ENCODE data around the gene RERE.
"Not testable (repeated sequence)": the region's sequence is repeated elsewhere in the genome, so short reads cannot be mapped to it uniquely, and the experiment has no call there.

RERE gene

DNA sequence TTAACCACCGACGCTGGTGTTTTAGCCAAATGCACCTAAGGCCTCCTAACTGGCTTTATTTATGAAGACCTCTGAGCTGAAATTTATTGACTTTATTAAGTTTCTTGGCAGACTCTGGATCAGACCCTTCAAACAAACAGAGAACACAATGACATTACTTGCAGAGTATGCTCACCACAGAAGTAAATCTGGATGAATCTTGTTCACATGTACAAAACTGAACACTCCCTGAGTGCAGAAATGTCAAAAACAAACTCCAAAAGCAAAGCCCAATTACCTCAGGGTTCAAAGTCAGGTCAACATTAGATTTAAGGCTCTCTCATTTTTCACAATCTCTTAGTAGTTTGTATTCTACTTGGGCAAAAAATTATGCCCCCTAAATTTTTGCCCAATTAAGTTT lies 280.9 kb downstream of the RERE start:
- no peak for DNase-seq

DNA sequence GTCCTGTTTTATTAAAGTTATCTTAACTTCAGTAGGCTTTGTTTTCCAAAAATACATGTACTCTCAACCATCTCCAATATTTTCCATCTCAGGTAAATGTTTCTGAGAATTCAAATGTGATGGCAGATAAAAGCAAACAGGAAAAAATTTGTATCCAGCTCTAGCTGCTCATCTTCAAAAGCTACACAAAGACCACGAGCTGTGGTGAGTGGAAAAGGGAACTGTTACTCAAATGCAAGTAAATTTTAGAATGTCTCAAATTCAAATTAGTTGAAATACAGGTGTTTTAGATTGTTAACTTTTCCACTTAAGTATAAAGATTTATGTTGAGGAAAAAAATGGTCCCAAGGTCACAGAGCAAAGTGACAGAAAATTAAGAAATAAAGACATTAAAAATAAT lies 283.5 kb downstream of the RERE start:
- DNase-seq = no peak

DNA sequence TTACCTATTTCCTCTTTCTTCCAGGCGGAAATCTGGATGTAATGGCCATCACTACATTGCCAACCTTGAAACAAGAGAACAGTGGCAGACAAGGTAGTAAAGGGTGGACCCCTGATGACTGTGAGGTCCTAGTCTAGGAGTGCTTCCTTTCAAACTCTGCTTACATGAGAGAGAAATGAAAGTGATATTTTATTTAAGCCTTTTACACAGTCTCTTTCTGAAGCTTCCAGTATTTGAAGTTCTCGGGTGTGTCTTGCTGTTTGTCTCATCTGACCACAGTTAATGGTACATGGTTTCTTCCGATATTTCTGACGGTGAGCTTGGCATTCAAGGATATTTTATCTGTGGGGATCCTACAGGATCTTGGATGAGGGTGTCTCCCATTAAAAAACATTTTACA lies 284.3 kb downstream of the RERE start:
- DNase-seq = no peak

DNA sequence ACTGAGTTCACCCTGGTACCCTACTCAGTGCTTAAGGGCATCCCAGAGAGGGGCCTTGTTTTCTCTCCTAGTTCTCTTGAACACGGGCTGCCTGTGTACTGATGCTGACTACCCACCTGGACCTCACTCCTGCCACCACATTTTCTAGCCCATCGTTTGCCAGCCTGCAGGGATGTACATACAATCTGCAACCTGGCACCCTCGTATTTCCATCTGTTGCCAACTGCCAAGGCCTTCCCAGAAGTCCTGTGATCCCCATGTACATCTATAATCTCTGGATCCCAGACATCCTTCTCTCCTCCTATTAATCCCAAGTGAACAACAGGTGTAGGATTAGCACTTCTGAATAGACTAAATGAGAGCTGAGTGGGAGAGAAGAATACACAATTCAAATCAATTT lies 287.5 kb downstream of the RERE start:
- no peak for DNase-seq

DNA sequence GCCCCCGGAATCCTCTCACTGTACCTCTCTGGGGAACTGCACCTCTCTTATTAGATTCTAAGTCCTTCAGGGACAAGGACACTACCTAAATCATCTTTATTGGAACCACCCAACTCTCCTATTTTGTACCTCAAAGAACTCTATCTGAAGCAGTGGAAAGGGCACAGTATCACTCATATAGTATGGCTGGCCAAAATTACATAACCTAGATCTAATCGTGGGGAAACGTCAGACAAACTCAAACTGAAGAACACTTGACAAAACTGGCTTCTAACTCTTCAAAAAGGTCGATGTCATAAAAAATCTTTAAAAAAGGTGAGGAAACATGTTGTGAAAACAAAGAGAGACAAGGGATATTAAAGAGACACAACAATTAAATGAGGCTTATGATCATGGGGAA lies 289.5 kb downstream of the RERE start:
- no peak for DNase-seq

DNA sequence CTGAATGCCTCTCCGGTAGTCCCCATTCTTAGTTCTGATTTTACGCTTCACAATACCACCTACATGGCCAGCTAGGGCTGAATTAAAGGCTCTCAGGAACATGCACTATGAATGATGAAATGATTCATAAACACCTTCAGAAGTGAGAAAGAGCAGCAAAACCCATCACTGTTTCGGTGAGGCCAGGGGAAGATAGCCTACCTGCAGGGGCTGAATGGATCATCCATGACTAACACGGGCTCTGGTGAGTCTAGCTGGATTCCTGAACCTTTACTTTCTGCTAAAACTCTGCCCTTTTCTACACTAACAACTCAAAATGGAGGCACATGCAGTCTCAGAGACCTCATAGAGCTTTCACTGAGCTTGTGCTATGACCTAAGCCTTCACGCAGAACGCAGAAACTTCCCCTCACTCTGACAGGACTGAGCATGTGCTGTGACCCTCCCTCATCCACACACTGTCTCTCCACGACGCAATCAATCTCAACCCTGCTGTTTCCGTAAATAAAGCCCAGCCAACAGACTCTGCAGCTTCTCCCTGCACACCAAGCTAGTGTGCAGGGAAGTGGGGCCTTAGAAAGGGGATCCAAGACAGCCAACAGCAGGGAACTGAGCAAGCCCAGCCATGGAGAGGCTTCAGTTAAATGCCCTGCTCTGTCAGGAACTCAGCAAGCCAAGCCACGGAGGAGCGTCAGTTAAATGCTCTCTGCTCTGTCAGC lies 291.7 kb downstream of the RERE start:
- peak; percentile 89 for DNase-seq

DNA sequence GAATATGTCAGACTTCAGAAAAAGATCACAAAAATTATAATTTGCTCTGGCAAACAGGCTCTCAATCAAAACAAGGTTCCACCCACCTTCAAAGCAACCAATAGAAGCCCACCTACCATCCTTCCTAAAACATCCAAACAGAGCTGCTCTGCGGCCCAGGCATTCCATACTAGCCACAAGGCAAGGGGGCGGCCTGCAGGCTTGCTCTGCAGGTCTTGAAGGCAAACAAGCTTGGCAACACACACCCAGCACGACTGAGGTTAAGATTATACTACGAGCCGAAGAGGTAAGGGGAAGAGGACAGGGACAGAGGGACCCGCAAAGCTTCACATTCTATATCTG lies 292.3 kb downstream of the RERE start:
- DNase-seq = no peak

DNA sequence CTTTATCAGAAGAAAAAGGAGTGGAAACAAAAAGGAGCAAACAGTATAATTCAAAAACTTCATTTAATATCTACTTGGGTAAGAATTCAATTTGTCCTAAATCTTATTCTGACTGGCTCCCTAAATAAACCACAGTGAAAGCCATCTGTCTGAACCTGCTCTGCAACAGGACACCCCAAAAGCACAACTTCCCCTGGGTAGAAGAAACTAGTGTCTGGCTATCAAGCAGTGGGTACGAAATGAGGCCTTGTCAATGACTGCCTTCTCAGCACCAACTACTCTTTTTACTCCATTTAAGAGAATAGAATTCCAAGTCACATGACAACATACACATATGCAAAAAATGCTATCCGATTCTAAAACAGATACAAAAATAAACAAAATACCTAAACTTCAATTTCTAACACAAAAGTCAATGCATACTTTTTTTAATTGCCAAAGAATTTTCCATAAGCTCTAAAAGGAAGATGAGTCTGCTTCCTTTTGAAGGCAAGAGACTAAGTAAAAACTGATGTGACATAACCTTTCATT lies 292.7 kb downstream of the RERE start:
- no peak for DNase-seq

DNA sequence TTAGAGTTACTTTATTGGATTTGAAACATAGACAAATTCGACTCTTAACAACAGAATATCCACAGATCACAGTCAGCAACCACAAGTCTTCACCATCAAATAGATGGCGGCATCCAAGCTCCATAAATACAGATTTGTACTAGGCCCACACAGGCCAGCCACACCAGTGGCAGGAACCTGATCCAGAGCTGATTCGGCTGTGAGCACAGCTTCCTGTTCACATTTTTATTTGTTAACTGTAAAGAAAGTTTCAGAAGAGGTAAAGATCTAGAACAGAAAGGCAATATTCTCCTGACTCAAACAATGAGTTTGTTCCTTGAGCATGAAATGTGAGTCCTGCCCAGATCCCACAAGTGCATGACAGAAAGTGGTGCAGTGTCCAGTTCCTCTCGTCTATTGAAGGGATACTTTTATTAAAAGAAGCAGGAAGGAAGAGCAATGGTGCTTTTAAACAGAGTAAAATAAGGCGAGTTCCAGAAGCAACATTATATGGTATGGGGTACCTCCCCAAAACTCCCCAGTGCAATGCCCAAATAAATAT lies 293.7 kb downstream of the RERE start:
- no peak for DNase-seq

DNA sequence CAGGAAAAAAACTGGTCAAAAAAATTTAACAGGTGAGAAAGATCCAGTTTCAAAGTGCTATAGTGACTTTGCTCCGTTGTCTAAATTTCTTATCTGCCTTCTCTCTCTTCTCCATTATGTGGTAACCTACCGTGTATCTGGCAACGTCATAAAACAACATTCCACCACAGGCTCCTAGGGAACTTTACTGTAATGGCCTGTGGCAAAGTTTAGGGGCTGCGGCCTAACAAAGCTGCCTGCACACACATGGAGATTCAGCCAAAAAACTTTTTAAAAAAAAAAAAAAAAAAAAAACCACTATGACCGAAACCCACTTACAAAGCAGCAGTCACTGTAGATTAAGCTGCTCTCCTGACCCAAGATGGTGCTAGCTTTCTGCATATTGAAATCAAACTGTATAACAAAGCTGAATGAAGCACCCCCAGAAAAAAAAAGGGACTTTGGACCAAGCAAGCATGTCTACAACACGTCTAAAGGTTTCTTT lies 296.9 kb downstream of the RERE start:
- DNase-seq = no peak

DNA sequence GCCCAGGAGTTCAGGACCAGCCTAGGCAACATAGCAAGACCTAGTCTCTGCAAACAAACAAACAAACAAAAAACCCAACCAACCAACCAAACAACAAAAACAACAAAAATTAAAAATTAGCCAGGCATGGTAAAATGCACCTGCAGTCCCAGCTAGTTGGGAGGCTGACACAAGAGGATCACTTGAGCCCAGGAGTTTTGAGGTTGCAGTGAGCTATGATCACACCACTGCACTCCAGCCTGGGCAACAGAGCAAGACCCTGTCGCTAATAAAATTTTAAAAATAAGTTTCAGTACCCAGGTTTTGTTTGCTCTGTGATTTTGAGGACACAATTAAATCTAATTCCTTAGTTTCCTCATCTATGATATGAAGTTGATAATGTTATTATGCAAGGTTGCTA lies 298.3 kb downstream of the RERE start:
- no peak for DNase-seq

DNA sequence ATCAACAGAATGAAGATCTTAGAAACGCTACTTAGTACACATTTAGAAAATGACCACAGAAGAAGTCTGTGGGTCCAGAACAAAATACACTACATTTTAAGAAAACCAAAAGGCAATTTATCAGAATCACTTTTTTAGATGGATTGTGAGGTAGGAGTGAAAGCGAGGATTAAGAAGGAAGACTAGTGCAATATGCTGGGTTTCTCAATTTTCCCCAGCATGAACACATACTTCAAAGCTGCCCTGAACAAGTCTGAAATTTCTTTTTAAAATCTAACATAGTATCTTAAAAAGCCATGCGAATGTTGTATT lies 299.0 kb downstream of the RERE start:
- DNase-seq = no peak

DNA sequence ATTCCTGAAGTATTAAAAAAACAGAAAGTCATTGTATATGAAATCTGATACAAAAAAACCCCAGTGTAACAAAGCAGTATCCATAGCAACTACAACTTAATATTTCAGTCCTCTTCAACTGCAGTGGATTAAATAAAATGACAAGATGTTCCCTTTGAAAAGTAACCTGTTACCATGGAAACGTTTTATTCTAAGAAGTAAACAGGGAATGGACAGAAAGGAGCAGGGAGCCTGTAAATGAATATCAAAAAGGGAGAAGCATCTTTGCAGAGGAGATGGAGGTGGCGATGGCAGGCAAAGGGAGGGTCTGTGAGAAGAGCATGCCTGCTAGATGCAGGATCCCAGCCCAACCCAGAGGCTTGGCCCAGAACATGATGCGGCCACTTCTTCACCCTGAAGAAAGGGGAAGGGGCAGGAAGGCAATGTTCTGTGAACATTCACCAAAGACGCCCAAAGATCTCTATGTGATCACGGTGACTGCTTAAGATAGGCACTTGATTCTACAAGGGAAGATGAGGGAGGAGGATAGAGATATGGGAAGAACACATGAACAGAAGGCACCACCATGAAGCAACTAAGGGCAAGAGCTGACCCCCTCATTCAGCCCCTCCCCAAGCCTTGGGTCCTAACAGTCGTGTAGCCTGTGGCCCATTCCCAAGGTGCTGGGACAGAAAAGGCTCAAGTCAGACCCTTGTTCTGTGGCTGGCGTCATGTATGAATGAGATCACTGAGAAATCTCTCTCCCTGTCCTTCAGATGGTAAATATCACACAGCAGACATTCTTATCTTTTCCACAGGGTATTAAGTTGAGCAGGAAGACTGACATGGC lies 299.6 kb downstream of the RERE start:
- no peak for DNase-seq

DNA sequence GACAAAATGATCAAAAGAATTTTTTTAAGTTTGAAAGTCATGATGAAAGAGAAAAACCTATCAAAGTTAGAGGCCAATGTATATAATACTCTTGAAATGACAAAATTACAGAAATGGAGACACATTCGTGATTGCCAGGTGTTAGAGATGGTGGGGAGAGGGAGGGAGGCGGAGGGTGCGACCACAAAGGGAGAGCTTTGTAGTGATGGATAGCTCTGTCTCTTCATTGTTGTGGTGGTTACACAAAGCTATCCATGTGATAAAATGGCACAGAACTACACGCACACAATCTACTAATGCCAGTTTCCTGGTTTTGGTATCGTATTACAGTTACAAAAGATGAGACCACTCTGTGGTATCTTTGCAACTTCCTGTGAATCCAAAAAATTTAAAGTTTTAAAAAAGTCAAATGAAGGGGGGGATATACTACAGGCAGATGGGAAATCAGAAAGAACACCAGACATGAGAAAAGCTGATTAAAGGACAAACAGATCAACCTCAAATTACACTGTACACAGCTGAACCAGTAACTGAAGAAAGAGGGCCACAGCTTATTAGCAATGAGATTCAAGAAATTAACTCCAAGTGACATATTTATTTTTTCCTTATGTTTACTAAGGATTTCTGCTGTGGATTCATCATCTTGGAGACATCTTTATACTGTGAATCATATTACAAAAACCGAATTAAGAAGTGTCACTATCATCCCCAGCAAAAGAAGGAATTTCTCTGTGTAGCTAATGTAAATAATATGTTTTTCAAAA lies 300.5 kb downstream of the RERE start:
- no peak for DNase-seq

DNA sequence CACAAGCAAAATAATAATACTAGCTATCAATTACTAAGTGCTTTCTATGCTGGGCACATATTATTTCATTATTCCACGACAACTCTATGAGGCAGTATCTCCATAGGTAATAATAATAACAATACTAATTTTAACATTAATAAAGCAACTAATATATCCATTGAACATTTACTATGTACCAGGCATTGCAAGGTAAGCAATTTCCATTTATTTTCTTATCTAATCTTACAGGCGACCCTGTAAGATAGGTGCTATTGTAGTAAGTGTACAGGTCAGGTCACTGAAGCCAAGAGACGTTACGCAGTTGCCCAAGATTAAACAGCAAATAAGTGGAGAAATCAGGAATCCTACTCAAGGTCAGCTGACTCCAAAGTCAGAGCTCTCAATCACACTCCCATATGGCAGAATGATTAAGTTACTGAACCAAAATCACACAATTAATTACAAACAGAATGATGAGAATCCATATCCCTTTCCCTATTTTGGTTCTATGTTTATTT lies 301.1 kb downstream of the RERE start:
- no peak for DNase-seq

DNA sequence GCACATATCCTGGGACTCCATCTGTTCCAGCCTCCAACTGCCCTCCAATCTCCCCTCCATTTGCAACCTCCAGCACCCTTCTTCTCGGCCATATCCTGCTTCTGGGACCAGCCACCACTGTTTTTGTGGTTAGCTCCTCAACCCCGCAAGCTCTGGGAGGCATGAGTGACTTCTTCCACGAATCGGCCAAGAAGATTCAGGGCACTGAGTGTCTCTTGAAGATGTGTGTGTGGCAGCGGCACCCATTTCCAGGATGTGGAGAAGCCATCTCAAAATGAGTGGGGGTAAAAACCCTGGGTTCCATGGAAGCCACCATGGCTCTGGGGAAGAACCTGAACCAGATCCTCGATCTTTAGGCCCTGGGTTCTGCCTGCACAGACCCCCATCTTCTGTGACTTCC lies 304.9 kb downstream of the RERE start:
- no peak for DNase-seq

DNA sequence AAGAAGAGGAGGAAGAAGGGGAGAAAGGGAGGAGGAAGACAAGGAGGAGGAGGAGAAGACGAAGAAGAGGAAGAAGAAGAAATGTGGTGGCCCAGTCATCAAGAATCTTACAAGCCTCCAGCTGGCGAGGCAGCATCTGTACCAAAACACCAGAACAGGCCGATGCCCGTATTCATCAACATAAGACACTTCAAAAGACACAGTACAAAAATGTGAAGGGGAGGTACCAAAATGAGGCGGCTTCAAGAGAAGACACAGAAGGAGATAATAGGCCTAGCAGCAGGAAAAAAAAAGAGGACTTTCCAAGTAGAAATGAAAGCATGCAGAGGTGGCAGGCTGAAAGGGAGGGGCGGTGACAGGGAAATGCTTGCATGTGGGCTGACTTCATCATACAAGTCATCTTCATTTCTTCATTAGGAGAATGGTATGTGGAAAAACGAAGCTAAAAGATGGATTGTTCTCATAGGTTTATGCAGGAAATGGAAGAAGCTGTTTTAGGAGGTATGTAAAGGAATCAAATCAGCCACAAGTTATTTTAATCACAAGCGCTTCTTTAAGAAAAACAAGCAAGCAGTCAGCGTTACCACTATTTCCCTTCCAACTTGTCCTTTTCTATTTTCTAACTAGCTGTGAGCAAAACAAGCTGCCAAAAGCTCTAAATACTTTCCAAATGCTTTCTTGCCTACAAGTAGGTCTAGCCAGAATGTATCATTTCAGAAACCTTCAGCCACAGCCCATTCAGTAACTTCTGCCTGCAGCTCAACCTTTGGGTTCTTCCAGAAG lies 307.2 kb downstream of the RERE start:
- no peak for DNase-seq

DNA sequence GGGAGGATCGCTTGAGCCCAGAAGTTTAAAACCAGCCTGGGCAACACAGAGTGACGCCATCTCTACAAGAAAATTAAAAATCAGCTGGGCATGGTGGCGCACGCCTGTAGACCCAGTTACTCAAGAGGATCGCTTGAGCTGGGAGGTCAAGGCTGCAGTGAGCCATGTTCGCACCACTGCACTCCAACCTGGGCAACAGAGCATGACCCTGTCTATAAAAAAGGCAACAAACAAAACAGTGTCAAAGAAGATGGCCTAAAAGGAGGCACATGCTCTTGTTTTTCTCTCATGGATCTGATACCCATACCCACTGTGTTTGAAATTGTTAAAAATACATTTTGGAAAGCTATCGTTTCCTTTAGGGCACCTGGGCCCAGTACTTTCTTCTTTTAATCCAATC lies 307.9 kb downstream of the RERE start:
- DNase-seq = no peak

DNA sequence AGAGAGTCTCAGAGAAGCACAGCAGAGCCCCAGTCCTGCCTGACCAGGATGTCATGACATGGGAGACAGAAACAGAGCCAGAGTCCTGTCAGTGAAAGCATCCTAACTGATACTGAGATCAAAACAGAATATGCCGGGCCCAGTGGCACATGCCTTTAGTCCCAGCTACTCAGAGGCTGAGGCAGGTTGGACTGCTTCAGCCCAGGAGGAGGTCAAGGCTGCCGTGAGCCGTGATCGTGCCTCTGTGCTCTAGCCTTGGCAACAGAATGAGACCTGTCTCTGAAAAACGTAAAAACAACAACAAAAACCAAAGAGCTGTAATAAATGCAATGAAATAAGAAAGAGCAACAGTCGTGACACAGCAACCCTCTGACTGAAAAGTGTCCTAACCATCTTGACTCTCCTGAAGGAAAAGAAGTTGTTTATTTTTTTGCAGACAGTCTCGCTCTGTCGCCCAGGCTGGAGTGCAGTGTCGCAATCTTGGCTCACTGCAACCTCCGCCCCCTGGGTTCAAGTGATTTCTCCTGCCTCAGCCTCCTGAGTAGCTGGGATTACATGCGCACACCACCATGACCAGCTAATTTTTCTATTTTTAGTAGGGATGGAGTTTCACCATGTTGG lies 310.3 kb downstream of the RERE start:
- no peak for DNase-seq

DNA sequence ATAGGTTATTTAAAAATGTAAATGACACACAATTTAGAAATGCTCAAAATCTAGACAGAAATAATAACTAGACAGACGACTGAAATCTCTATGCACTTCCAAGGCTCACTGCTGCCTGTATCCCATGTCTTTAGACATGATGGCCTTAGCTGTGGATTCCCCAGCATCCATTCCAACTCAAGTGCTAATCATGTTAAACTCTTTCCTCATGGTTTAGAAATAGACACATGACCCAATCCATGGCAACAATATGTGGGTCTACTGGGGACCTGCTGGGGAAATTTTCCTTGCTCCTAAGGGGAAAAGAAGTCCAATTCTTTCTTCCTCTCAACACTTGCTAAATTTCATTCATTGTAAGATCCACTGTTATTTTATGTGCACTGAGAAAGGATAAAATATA lies 311.0 kb downstream of the RERE start:
- DNase-seq = no peak

DNA sequence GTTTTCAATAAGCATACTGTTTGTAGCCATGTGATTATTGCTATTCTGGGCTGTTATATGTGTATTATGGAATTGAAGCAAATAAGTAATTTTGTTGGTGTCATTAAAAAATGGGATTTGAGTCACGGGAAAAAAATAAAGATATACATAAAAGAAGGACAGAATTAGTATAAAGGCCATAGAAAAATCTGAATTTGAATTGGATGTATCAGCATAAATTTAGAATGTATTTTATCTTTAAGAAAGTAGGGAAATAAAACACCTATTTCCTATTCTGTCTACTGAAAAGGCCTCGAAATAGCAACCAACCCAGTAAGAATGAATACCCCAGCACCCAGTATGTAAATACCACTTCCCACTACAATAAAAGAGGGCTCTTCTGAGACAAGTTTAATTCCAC lies 313.6 kb downstream of the RERE start:
- no peak for DNase-seq

DNA sequence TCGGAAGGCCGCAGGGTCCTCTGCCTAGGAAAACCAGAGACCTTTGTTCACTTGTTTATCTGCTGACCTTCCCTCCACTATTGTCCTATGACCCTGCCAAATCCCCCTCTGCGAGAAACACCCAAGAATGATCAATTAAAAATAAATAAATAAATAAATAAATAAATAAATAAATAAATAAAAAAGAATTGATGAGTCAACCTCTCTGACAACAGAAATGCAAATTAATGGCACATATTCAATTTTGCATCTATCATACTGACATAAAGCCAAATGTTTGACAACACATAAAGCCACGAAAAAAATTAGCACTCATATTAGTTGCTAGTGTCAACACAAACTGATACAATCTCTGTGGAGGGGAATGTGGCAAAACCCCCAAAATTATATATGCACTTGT lies 314.5 kb downstream of the RERE start:
- DNase-seq = not testable (repeated sequence)

Data from DMS79 (cell line).